Sigmoid colon (tissue), 7 donors: ENCODE data around the gene PRKG1. TPM values are rescaled to one million over a fixed set of nuclear protein-coding genes. Genes with fewer than 3 reads are reported as not detected.
"Not testable (repeated sequence)": the region's sequence is repeated elsewhere in the genome, so short reads cannot be mapped to it uniquely, and the experiment has no call there.

Experiments used
- DNase-seq: peaks from one replicate; pipeline ENCODE4 v3.0.0-alpha.2; 2019
- H3K27ac ChIP-seq, 4 donors: fragments of 200-600 bp; sonication (generic); one replicate each; pipeline ENCODE4 v1.5.1; 2016 to 2019; ENCODE audit warnings: mild to moderate bottlenecking in 1 of 4
- H3K27me3 ChIP-seq, 3 donors: fragments of 200-600 bp; sonication (generic); one replicate each; pipeline ENCODE4 v1.5.1; 2019; ENCODE audit warnings: mild to moderate bottlenecking in 1 of 3
- H3K36me3 ChIP-seq, 4 donors: fragments of 200-600 bp; sonication (generic); one replicate each; pipeline ENCODE4 v1.5.1; 2016 to 2019
- H3K4me1 ChIP-seq, 4 donors: fragments of 200-600 bp; sonication (generic); one replicate each; pipeline ENCODE4 v1.5.1; 2017 to 2019
- H3K4me3 ChIP-seq, 4 donors: fragments of 200-600 bp; sonication (generic); one replicate each; pipeline ENCODE4 v1.5.1; 2017 to 2019; ENCODE audit warnings: mild to moderate bottlenecking in 2 of 4, moderate library complexity in 1 of 4
- H3K9me3 ChIP-seq, 4 donors: fragments of 200-600 bp in 3 of 4; sonication (generic) in 3 of 4; one replicate each; pipeline versions ENCODE4 v1.5.1 to v1.6.1; 2013 to 2019
- CTCF ChIP-seq, 4 experiments: fragments of 450-650 bp in 3 of 4; fragments of 200-600 bp in 1 of 4; IDR thresholded peaks; one replicate each; pipeline ENCODE4 v1.5.1; 2016 to 2019; ENCODE audit warnings: antibody characterized with exemption in 4 of 4, mild to moderate bottlenecking in 3 of 4, moderate library complexity in 2 of 4
- EP300 ChIP-seq, 4 donors: sonication (generic); formaldehyde crosslinking; IDR thresholded peaks; one replicate each; pipeline ENCODE4 v1.6.1; 2017; ENCODE audit warnings: antibody characterized with exemption in 4 of 4
- POLR2A ChIP-seq, 2 donors: fragments of 450-650 bp; IDR thresholded peaks; one replicate each; pipeline ENCODE4 v1.6.1; 2016; ENCODE audit warnings: antibody characterized with exemption in 2 of 2, mild to moderate bottlenecking in 2 of 2, moderate library complexity in 2 of 2
- POLR2AphosphoS5 ChIP-seq, 4 donors: sonication (generic); formaldehyde crosslinking; IDR thresholded peaks; one replicate each; pipeline ENCODE4 v1.6.1; 2017; ENCODE audit warnings: antibody characterized with exemption in 4 of 4
- WGBS, 2 donors: extraction: QIAGEN DNeasy Blood & Tissue Kit; methylation state at CpG; one replicate each; pipeline ENCODE4 v1.1.7; 2013; 5-methylcytosine and 5-hydroxymethylcytosine counted together
- intact Hi-C: fragments of 100-400 bp; cut with DNase I; formaldehyde crosslinking; loops from one replicate; pipeline ENCODE4 v1.15.1; 2023
- polyA plus RNA-seq, 3 donors: library from polyadenylated mRNA; stranded (reverse); fragments of 200-250 nt; gene quantifications; one replicate each; pipeline ENCODE4 v1.2.3, GENCODE V29; 2013
- total RNA-seq, 4 donors: library from RNA; depleted of rRNA; stranded (reverse); fragments of >200 nt; gene quantifications; one replicate each; pipeline ENCODE4 v1.1.0, GENCODE V29; 2016
- donor health status: healthy with polysubstance abuse.
- donor health status: Bipolar disorder and iron deficiency.
- donor health status: healthy.

The PRKG1 gene
- total and polyA plus RNA-seq, 7 donors: 3.7 to 92.9 (median 60.2) TPM

DNA sequence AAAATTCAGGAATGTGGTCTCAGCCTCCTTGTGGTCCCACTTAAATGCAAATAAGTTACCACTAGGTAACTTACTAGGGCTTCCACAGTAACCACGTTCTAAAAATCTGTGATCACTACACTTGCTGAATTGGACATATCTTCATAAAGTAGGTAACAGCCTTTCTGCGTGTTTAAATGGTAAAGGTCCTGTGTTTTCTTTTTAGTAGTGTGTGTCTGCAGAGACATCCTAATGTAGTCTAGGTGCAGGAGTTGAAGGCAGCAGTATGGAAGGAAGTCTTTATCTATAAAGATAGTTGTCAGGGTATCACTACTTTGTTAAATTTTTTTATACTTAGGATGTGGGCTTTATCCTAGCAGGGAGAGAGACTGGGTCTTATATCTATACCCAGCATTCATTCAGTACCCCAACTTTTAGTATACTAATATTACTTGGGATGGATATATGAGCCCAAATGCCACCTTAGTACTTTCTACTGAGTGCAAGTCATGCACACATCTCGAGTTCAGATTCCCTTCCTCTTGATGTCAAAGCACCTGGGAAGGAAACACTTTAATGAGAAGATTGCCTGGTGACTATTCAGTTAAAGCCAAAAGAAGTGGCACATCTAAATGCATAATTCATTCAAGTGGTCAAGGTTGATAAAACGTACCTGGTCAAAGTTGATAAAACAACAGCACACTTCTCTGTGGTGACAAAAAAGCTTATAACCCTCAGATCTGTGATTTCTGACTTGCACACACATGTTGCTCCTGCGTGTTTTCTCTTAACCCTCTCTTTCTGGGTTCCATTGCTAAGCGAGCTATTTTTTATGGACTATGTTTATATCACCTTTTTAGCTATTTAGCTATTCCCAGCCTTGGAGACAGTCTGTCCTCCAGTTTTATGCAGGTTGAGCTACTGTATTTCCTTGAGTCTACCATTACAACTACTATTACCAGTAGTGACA is 958.7 kb downstream of the PRKG1 start:
- no peak for DNase-seq
- H3K9me3 ChIP-seq: no peaks in the 10 kb centered on the region
- no peaks in the 10 kb centered on the region for H3K36me3 ChIP-seq
- no peaks in the 10 kb centered on the region for H3K4me1 ChIP-seq
- intact Hi-C loops: no loop called here
- TF ChIP-seq POLR2A (IDR thresholded peaks at IDR 0.05): no peak
- no peak for TF ChIP-seq EP300 (IDR thresholded peaks at IDR 0.05)
- no peak for TF ChIP-seq CTCF (IDR thresholded peaks at IDR 0.05)
- no peak overlapping the region for H3K27ac ChIP-seq
- no peak overlapping the region for H3K4me3 ChIP-seq
- no peaks in the 10 kb centered on the region for H3K27me3 ChIP-seq
- WGBS, 2 donors: 82 to 87% methylated on average over 6 of the region's 6 CpGs

GRCh38 chr10:52039002-52039793 is 964.9 kb downstream of the PRKG1 start:
- DNase-seq, H3K27ac ChIP-seq, H3K4me3 ChIP-seq, intact Hi-C loops, H3K36me3 ChIP-seq, H3K27me3 ChIP-seq, H3K9me3 ChIP-seq: not testable (repeated sequence)
- WGBS, 2 donors: 87 to 90% methylated on average over 15 of the region's 15 CpGs
- peaks cover 0 to 13% (median 9%) of the 10 kb centered on the region in 4 donors for H3K4me1 ChIP-seq

DNA sequence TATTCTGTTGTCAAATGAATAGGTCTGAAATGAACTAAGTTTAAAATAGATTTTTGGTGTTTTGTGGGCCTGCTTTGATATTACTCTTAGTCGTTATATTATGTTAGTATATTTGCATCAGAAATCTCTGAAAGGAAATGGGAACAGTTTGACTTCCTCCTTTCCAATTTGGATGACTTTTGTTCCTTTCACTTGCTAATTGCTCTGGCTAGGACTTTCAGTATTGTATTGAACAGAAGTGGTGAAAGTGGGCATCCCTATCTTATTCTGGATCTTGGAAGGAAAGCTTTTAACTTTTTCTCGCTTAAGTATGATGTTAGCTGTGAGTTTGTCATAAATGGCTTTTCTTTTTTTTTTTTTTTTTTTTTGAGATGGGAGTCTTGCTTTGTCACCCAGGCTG is 966.2 kb downstream of the PRKG1 start:
- Histone ChIP-seq H3K36me3 (no peaks in the 10 kb centered on the region), H3K4me1 (peaks cover 0 to 13% (median 9%) of the 10 kb centered on the region in 4 donors), H3K4me3 (no peak overlapping the region), H3K27me3 (no peaks in the 10 kb centered on the region), H3K27ac (no peak overlapping the region), H3K9me3 (no peaks in the 10 kb centered on the region)
- WGBS, 2 donors: 21 to 64% methylated on average over 2 of the region's 2 CpGs
- no peak for DNase-seq
- no peak for TF ChIP-seq POLR2AphosphoS5 (IDR thresholded peaks at IDR 0.05)
- TF ChIP-seq CTCF (IDR thresholded peaks at IDR 0.05): no peak
- no peak for TF ChIP-seq EP300 (IDR thresholded peaks at IDR 0.05)
- no peak for TF ChIP-seq POLR2A (IDR thresholded peaks at IDR 0.05)
- intact Hi-C loops: no loop called here

GRCh38 chr10:52043811-52044210 is 969.5 kb downstream of the PRKG1 start:
- Histone ChIP-seq H3K9me3 (no peaks in the 10 kb centered on the region), H3K36me3 (no peaks in the 10 kb centered on the region), H3K4me3 (no peak overlapping the region), H3K27me3 (no peaks in the 10 kb centered on the region), H3K4me1 (peaks cover 0 to 13% (median 9%) of the 10 kb centered on the region in 4 donors), H3K27ac (no peak overlapping the region)
- DNase-seq: no peak
- TF ChIP-seq EP300 (IDR thresholded peaks at IDR 0.05) (no peak), POLR2A (IDR thresholded peaks at IDR 0.05) (no peak), POLR2AphosphoS5 (IDR thresholded peaks at IDR 0.05) (no peak), CTCF (IDR thresholded peaks at IDR 0.05) (no peak)
- intact Hi-C loops: no loop called here

- Histone ChIP-seq H3K27ac (no peak overlapping the region), H3K27me3 (no peaks in the 10 kb centered on the region), H3K4me3 (no peak overlapping the region), H3K4me1 (peaks cover 0 to 5% (median 0%) of the 10 kb centered on the region in 4 donors), H3K36me3 (no peaks in the 10 kb centered on the region), H3K9me3 (no peaks in the 10 kb centered on the region)
- TF ChIP-seq CTCF (IDR thresholded peaks at IDR 0.05) (no peak), EP300 (IDR thresholded peaks at IDR 0.05) (no peak), POLR2AphosphoS5 (IDR thresholded peaks at IDR 0.05) (no peak), POLR2A (IDR thresholded peaks at IDR 0.05) (no peak)
- intact Hi-C loops: no loop called here
- no peak for DNase-seq
Measured at GRCh38 chr10:52048051-52048450, 973.8 kb downstream of the PRKG1 start.
